ENCODE data around the gene GRIN3A. TPM values are rescaled to one million over a fixed set of nuclear protein-coding genes. Genes with fewer than 3 reads are reported as not detected.
A peak's percentile ranks its signal among the peaks of the same experiment; 100 is the strongest.

The GRIN3A gene
- total RNA-seq, 1 donor from 2014 or later, result not detected

GRCh38 chr9:101684665-101685064 lies 53.8 kb downstream of the GRIN3A start:
- no peaks in the 10 kb centered on the region for H3K9me3 Mint-ChIP-seq
- H3K27me3 ChIP-seq, result no peaks in the 10 kb centered on the region
- H3K4me3 Mint-ChIP-seq, result no peak overlapping the region
- no peaks in the 10 kb centered on the region for H3K79me2 ChIP-seq (ENCODE audit: low read depth)
- no peak for DNase-seq (ENCODE audit: low spot score)
- H3K27ac Mint-ChIP-seq, result no peak overlapping the region
- H3K4me2 ChIP-seq, result no peak overlapping the region
- no peaks in the 10 kb centered on the region for H3K9me3 ChIP-seq (ENCODE audit: low read depth)
- no peak for TF ChIP-seq EZH2phosphoT487 (IDR thresholded peaks at IDR 0.05)
- TF ChIP-seq, protein P1, sequence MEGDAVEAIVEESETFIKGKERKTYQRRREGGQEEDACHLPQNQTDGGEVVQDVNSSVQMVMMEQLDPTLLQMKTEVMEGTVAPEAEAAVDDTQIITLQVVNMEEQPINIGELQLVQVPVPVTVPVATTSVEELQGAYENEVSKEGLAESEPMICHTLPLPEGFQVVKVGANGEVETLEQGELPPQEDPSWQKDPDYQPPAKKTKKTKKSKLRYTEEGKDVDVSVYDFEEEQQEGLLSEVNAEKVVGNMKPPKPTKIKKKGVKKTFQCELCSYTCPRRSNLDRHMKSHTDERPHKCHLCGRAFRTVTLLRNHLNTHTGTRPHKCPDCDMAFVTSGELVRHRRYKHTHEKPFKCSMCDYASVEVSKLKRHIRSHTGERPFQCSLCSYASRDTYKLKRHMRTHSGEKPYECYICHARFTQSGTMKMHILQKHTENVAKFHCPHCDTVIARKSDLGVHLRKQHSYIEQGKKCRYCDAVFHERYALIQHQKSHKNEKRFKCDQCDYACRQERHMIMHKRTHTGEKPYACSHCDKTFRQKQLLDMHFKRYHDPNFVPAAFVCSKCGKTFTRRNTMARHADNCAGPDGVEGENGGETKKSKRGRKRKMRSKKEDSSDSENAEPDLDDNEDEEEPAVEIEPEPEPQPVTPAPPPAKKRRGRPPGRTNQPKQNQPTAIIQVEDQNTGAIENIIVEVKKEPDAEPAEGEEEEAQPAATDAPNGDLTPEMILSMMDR (IDR thresholded peaks at IDR 0.05), result no peak
- no peak for TF ChIP-seq EZH2 (IDR thresholded peaks at IDR 0.05)
- H3K4me1 Mint-ChIP-seq, result no peaks in the 10 kb centered on the region
- H3K4me3 ChIP-seq, result no peak overlapping the region
- no peaks in the 10 kb centered on the region for H3F3A ChIP-seq (ENCODE audit: low read depth)
- no peak overlapping the region for H2AFZ ChIP-seq (replicated peaks)
- H4K20me1 ChIP-seq (ENCODE audit: low read depth), result no peaks in the 10 kb centered on the region
- no peak overlapping the region for H3K9ac ChIP-seq
- no peak overlapping the region for H3K27ac ChIP-seq
- H3K36me3 Mint-ChIP-seq, result no peaks in the 10 kb centered on the region
- no peaks in the 10 kb centered on the region for H3K36me3 ChIP-seq
- H3K27me3 Mint-ChIP-seq (ENCODE audit: insufficient read depth, low read depth), result peaks cover 3% of the 10 kb centered on the region
- no peaks in the 10 kb centered on the region for H3K4me1 ChIP-seq

GRCh38 chr9:101683236-101683635 lies 55.2 kb downstream of the GRIN3A start:
- H3K4me1 Mint-ChIP-seq, result no peaks in the 10 kb centered on the region
- H3K9ac ChIP-seq, result no peak overlapping the region
- H3K27me3 Mint-ChIP-seq (ENCODE audit: insufficient read depth, low read depth), result peaks cover 5% of the 10 kb centered on the region
- no peak overlapping the region for H3K4me2 ChIP-seq
- H3K9me3 Mint-ChIP-seq, result no peaks in the 10 kb centered on the region
- H3K4me1 ChIP-seq, result no peaks in the 10 kb centered on the region
- no peaks in the 10 kb centered on the region for H3K36me3 ChIP-seq
- no peaks in the 10 kb centered on the region for H3K36me3 Mint-ChIP-seq
- H4K20me1 ChIP-seq (ENCODE audit: low read depth), result no peaks in the 10 kb centered on the region
- no peak overlapping the region for H3K4me3 Mint-ChIP-seq
- no peaks in the 10 kb centered on the region for H3F3A ChIP-seq (ENCODE audit: low read depth)
- no peak overlapping the region for H3K27ac Mint-ChIP-seq
- no peak overlapping the region for H2AFZ ChIP-seq (replicated peaks)
- TF ChIP-seq EZH2phosphoT487 (IDR thresholded peaks at IDR 0.05) (no peak), EZH2 (IDR thresholded peaks at IDR 0.05) (no peak)
- TF ChIP-seq, protein P1 (IDR thresholded peaks at IDR 0.05), result no peak
- DNase-seq (ENCODE audit: low spot score), result no peak
- H3K27me3 ChIP-seq, result no peaks in the 10 kb centered on the region
- no peaks in the 10 kb centered on the region for H3K79me2 ChIP-seq (ENCODE audit: low read depth)
- H3K27ac ChIP-seq, result no peak overlapping the region
- H3K4me3 ChIP-seq, result no peak overlapping the region
- H3K9me3 ChIP-seq (ENCODE audit: low read depth), result no peaks in the 10 kb centered on the region

DNA sequence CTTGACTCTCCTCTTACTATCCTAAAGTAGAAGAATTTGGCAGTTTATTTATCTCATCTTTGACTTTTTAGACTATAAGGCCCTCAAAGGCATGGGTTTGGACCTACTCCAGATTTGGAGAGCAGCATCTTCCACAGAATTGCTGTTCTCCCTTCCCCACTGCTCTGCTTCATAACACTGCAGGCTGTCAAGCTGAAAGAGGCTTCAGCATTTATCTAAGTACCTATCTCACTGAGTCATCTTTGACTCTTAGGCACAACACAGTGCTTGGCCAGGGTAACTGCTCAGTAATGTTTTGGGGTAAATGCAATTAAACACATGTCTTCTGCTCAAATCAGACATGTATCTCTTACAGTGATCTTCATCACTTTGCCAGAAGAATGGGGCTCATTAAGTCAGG lies 60.6 kb downstream of the GRIN3A start:
- TF ChIP-seq EZH2phosphoT487 (IDR thresholded peaks at IDR 0.05) (no peak), EZH2 (IDR thresholded peaks at IDR 0.05) (no peak)
- TF ChIP-seq, protein P1 (IDR thresholded peaks at IDR 0.05), result no peak
- H3K9me3 ChIP-seq (ENCODE audit: low read depth), result no peaks in the 10 kb centered on the region
- H3K27ac ChIP-seq, result no peak overlapping the region
- no peak for DNase-seq (ENCODE audit: low spot score)
- Mint-ChIP-seq H3K27ac (no peak overlapping the region), H3K4me3 (no peak overlapping the region), H3K4me1 (no peaks in the 10 kb centered on the region), H3K36me3 (no peaks in the 10 kb centered on the region), H3K9me3 (no peaks in the 10 kb centered on the region), H3K27me3 (ENCODE audit: insufficient read depth, low read depth) (peaks cover 2% of the 10 kb centered on the region)
- H2AFZ ChIP-seq (replicated peaks), result peak overlapping the region; percentile 2
- H3K4me2 ChIP-seq, result no peak overlapping the region
- no peaks in the 10 kb centered on the region for H3K27me3 ChIP-seq
- H3K36me3 ChIP-seq, result no peaks in the 10 kb centered on the region
- H4K20me1 ChIP-seq (ENCODE audit: low read depth), result no peaks in the 10 kb centered on the region
- no peaks in the 10 kb centered on the region for H3K79me2 ChIP-seq (ENCODE audit: low read depth)
- no peak overlapping the region for H3K4me3 ChIP-seq
- H3K9ac ChIP-seq, result no peak overlapping the region
- H3K4me1 ChIP-seq, result no peaks in the 10 kb centered on the region
- no peaks in the 10 kb centered on the region for H3F3A ChIP-seq (ENCODE audit: low read depth)
